Large intestine (tissue), 12 donors: Measurements from ENCODE around the gene DNAJB5. TPM values are rescaled to one million over a fixed set of nuclear protein-coding genes. Genes with fewer than 3 reads are reported as not detected.
"Not testable (repeated sequence)": the region's sequence is repeated elsewhere in the genome, so short reads cannot be mapped to it uniquely, and the experiment has no call there.

Source experiments
- DNase-seq, 2 donors: peaks; one replicate each; pipeline versions ENCODE4 v3.0.0 to v3.0.0-alpha.2; 2013
- H3K27ac ChIP-seq: one replicate; pipeline ENCODE4 v1.5.1; 2013; ENCODE audit warnings: low read length
- H3K27me3 ChIP-seq: 2 replicates; pipeline ENCODE4 v1.6.1; 2013; ENCODE audit warnings: low read length; ENCODE audit not compliant: control insufficient read depth, insufficient read depth
- H3K36me3 ChIP-seq: 2 replicates; pipeline ENCODE4 v1.6.1; 2013; ENCODE audit warnings: low read length; ENCODE audit not compliant: control insufficient read depth, insufficient read depth
- H3K4me1 ChIP-seq: one replicate; pipeline ENCODE4 v1.6.1; 2013; ENCODE audit warnings: low read length; ENCODE audit not compliant: control insufficient read depth, insufficient read depth
- H3K4me3 ChIP-seq: one replicate; pipeline ENCODE4 v1.5.1; 2013; ENCODE audit warnings: low read length
- H3K9me3 ChIP-seq: one replicate; pipeline ENCODE4 v1.6.1; 2013; ENCODE audit warnings: mild to moderate bottlenecking, low read depth, low read length, moderate library complexity; ENCODE audit not compliant: control insufficient read depth
- WGBS: methylation state at CpG from one replicate; pipeline ENCODE4 v1.1.5; 2013; ENCODE audit warnings: low lambda C conversion rate; ENCODE audit not compliant: insufficient coverage; 5-methylcytosine and 5-hydroxymethylcytosine counted together
- long read RNA-seq, 11 donors: transcript quantifications; one replicate each; lab custom pipeline, GENCODE V29; 2026
- polyA plus RNA-seq: library from polyadenylated mRNA; unstranded; fragments of 120-200 nt; gene quantifications from one replicate; pipeline ENCODE4 v1.2.1, GENCODE V29; 2013

Gene DNAJB5
- 9.7 TPM for polyA plus RNA-seq
- long read RNA-seq, donor 1, partial matches to known transcripts, result 0 of 1 reads
- long read RNA-seq, donor 1, other reads (novel, unspliced or antisense), result 0 of 1 reads
- long read RNA-seq, donor 2, full-length matches to known transcripts, result 3 of 3 reads
- long read RNA-seq, donor 2, partial matches to known transcripts, result 0 of 3 reads
- long read RNA-seq, donor 2, other reads (novel, unspliced or antisense), result 0 of 3 reads
- long read RNA-seq, donor 3, result 0 reads
- long read RNA-seq, donor 4, result 0 reads
- long read RNA-seq, donor 5, transcript DNAJB5-201 (4 exons, 2,391 nt), result major isoform, 5 of 5 reads
- long read RNA-seq, donor 5, partial matches to known transcripts, result 0 of 5 reads
- long read RNA-seq, donor 5, other reads (novel, unspliced or antisense), result 0 of 5 reads
- long read RNA-seq, donor 6, full-length matches to known transcripts, result 3 of 12 reads
- long read RNA-seq, donor 6, partial matches to known transcripts, result 9 of 12 reads
- long read RNA-seq, donor 6, other reads (novel, unspliced or antisense), result 0 of 12 reads
- long read RNA-seq, donor 7, full-length matches to known transcripts, result 5 of 5 reads
- long read RNA-seq, donor 7, partial matches to known transcripts, result 0 of 5 reads
- long read RNA-seq, donor 7, other reads (novel, unspliced or antisense), result 0 of 5 reads
- long read RNA-seq, donor 8, full-length matches to known transcripts, result 10 of 15 reads
- long read RNA-seq, donor 8, partial matches to known transcripts, result 5 of 15 reads
- long read RNA-seq, donor 8, other reads (novel, unspliced or antisense), result 0 of 15 reads
- long read RNA-seq, donor 9, full-length matches to known transcripts, result 5 of 5 reads
- long read RNA-seq, donor 9, partial matches to known transcripts, result 0 of 5 reads
- long read RNA-seq, donor 9, other reads (novel, unspliced or antisense), result 0 of 5 reads
- long read RNA-seq, donor 10, full-length matches to known transcripts, result 5 of 5 reads
- long read RNA-seq, donor 10, partial matches to known transcripts, result 0 of 5 reads
- long read RNA-seq, donor 10, other reads (novel, unspliced or antisense), result 0 of 5 reads
- long read RNA-seq, donor 11, full-length matches to known transcripts, result 4 of 4 reads
- long read RNA-seq, donor 11, partial matches to known transcripts, result 0 of 4 reads
- long read RNA-seq, donor 11, other reads (novel, unspliced or antisense), result 0 of 4 reads

DNA sequence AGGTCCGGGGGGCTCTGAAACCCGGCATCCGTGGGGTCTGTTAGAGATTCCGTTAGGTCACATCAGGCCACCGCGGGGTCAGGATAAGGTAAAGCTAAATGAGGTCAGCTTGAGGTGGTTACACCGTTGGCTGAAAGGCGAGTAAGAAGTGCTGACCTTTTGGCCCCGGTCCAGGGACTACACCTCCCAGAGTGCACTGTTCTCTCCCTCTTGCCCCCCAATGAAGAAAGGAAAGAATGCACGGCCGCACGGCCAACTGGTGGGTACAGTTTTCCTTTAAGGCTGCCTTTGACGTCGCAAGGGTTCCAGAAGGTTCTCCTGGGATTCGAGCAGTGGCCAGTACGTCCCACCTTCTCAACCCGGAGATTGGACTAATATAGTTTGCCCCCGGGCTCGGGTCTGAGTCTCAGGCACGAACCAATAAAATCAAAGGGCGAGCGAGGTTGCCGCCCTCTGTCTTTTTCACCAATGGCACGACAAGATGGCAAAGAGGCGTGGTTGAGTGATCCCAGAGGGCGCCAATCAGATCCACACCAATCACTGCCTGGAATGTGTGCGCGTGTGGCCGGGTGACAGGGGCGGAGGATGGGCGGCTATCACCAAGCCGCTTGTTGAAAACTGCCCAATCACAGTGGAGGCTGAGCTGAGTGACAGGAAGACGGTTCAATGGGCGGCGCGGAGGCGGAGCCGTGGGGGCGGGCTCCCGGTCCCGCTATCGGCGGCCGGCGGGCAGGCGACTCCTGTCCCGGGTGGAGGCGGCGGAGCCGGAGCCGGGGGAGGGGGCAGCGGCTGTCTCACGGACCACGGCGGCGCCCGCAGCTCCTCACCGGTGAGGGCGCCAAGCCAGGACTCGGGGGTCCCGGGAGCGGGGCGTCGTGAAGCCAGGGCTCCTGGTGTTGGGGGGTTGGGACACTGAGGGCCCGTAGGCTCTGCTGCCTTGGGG lies at the start of gene DNAJB5:
Gene DNAJB5, plus strand, starts transcription at position 743 of the 943 bp plus-strand sequence. CDS start 886 bp downstream, outside the sequence.
- Histone ChIP-seq H3K27me3 (peaks cover 12% of the 10 kb centered on the region), H3K4me1 (peaks cover 12% of the 10 kb centered on the region), H3K4me3 (peak within 1 kb of the TSS; percentile 72), H3K36me3 (no peaks in the 10 kb centered on the region), H3K27ac (peak within 1 kb of the TSS; percentile 69), H3K9me3 (peaks cover 3% of the 10 kb centered on the region)
- no CpG with 5 or more reads among the region's 65 CpGs for whole genome bisulfite sequencing
- DNase-seq, result peak; percentile 99 to 100

DNA sequence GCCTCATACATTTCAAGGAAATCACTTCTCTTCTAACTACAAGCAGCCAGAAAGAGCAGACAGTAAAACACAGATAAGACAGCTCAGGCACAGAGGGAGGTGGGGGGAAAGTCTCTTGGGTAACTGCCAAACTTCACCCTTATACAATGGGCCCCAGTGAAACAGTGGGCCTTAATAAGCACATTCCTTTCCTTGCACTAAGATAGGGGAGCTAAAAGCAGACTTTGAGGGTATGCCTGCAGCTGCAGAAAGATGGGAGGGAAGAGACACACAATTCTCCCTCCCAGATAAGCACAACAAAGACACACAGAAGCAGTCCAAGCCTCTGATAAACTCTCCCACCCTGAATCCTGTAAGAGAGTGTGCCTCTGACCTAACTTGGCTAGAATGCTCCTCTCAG lies 49.6 kb upstream of the DNAJB5 start:
- peak; percentile 51 to 85 for DNase-seq
- not testable (repeated sequence) for H3K36me3 ChIP-seq, H3K4me3 ChIP-seq, H3K27me3 ChIP-seq, H3K9me3 ChIP-seq
- peak overlapping the region; percentile 43 for H3K27ac ChIP-seq
- peaks cover 20% of the 10 kb centered on the region for H3K4me1 ChIP-seq

DNA sequence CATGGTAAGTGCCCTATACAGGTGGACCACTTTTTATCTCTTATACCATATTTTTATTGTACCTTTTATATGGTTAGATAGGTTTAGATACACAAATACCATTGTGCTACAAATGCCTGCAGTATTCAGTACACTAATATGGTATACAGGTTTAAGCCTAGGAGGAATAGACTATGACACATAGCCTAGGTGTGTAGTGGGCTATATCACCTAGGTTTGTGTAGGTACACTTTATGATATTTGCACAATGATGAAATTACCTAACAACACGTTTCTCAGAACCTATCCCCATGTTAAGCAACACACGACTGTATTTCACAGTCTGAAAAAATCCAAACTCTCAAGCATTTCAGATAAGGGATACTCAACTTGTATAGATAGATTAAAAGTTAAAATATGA lies 41.1 kb upstream of the DNAJB5 start:
- Histone ChIP-seq H3K36me3 (no peaks in the 10 kb centered on the region), H3K9me3 (no peaks in the 10 kb centered on the region), H3K27ac (peak overlapping the region; percentile 42), H3K4me1 (peaks cover 4% of the 10 kb centered on the region), H3K4me3 (no peak overlapping the region), H3K27me3 (no peaks in the 10 kb centered on the region)
- DNase-seq, result peak; percentile 58 to 83
- 40% methylated on average over 1 of the region's 2 CpGs for WGBS

DNA sequence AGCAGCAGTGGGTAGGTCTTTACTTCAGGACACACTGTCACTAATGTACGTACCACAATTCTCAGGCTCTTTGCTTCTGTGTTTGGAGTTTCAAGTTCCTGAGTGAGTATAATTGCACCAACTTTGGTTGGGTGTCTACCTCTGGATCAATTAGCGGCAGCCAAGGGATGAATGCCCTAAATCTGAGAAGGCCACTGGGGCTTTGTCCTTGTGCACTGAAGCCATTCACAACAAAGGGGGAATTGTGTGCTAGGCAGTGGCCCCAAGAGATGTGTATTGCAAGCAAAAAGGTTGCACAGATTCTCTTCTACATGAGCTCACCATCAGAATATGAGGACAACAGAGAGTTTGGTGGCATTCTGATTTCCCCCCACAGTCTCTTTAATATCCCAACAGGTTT lies 35.3 kb upstream of the DNAJB5 start:
- H3K36me3 ChIP-seq, result no peaks in the 10 kb centered on the region
- no peak overlapping the region for H3K4me3 ChIP-seq
- WGBS, result no CpG with 5 or more reads among the region's 2 CpGs
- no peak for DNase-seq
- H3K27me3 ChIP-seq, result peaks cover 18% of the 10 kb centered on the region
- H3K27ac ChIP-seq, result no peak overlapping the region
- peaks cover 3% of the 10 kb centered on the region for H3K4me1 ChIP-seq
- no peaks in the 10 kb centered on the region for H3K9me3 ChIP-seq

DNA sequence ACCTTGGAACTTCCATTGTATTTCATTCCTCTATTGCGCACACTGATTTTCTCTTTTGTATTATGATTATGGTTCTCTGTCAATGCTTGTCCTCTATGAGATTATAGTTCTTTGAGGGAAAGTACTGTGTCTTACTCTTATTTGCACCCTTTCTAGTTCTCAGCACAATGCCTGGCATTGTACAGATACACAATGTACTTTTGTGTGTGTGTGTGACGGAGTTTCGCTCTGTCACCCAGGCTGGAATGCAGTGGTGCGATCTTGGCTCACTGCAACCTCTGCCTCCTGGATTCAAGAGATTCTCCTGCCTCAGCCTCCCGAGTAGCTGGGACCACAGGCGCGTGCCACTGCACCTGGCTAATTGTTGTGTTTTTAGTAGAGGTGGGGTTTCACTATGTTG lies 33.5 kb upstream of the DNAJB5 start:
- H3K9me3 ChIP-seq, H3K27ac ChIP-seq, DNase-seq, H3K36me3 ChIP-seq, H3K4me3 ChIP-seq, H3K4me1 ChIP-seq: not testable (repeated sequence)
- 100% methylated on average over 1 of the region's 7 CpGs for WGBS
- H3K27me3 ChIP-seq, result peaks cover 36% of the 10 kb centered on the region

DNA sequence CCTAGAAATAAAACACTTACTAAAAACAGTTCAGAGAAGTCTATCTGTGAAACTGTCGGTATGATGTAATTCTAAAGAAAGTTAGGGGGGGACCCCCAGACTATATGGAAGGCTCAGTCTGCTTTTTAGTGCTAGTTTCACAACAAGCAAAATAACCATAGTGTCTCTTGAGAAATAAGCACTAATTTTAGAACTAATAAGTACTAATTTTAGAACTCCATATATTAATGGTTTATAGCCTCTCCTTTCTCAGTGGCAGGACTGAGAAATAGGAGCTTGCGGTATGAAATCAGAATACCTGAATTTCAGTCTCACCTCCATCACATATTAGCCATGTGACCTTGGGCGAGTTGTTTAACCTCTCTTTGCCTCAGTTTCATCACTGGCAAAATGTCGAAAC lies 32.9 kb upstream of the DNAJB5 start:
- Histone ChIP-seq H3K36me3 (no peaks in the 10 kb centered on the region), H3K27ac (no peak overlapping the region), H3K27me3 (peaks cover 40% of the 10 kb centered on the region), H3K9me3 (no peaks in the 10 kb centered on the region), H3K4me1 (peaks cover 3% of the 10 kb centered on the region), H3K4me3 (no peak overlapping the region)
- no peak for DNase-seq
- WGBS, result 90% methylated on average over 2 of the region's 4 CpGs

DNA sequence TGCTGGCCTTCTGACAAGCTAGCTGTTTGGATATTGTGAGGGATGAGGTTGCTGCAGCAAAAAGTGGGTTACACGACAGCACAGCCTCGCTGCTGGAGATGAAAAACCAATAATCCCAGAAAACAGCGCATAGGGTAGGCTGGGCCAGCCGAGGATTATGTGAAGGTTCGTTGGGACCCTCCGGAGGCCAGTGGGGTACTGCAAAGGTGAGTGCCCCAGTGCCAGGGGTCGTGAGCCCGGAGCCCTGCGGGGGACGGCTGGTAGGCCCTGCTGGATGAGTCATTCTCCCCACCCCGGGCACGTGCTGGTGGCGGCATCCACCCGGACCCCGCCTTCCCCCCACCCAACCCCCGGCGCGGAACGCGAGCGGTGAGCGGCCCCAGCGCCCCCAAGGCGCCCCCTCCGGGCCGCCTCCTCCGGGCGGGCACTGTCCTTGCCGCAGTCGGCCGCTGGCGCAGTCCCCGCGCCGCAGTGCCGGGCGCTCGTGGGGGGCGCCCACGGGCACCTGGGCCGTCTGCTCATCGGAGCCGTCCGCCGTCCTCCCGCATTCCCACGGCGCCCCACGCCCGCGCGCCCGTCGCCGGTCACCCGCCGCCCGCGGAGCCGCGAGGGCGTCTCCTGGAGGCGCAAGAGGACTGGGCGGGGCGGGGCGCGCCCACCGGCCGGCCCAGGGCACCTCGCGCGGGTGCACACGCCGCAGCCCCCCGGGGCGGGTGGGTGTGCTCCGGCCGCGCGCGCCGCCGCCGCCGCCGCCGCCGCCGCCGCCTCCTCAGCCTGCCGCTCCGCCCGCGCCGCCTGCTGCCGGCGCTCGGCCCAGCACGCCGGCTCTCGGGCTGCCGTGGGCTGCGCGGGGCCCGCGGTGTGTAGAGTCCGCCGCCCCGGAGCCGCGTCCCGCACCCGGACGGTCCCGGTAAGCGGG lies 31.8 kb upstream of the DNAJB5 start, which contains the start of gene PHF24:
Gene PHF24, plus strand, starts transcription at position 794 of the 919 bp plus-strand sequence. CDS start 13,014 bp downstream, outside the sequence.
- no CpG with 5 or more reads among the region's 116 CpGs for WGBS
- peaks cover 3% of the 10 kb centered on the region for H3K4me1 ChIP-seq
- H3K4me3 ChIP-seq, result peak within 1 kb of the TSS; percentile 16
- H3K9me3 ChIP-seq, result no peaks in the 10 kb centered on the region
- peaks cover 46% of the 10 kb centered on the region for H3K27me3 ChIP-seq
- H3K27ac ChIP-seq, result no peak within 1 kb of the TSS
- H3K36me3 ChIP-seq, result no peaks in the 10 kb centered on the region
- DNase-seq, result peak; percentile 12 to 60

DNA sequence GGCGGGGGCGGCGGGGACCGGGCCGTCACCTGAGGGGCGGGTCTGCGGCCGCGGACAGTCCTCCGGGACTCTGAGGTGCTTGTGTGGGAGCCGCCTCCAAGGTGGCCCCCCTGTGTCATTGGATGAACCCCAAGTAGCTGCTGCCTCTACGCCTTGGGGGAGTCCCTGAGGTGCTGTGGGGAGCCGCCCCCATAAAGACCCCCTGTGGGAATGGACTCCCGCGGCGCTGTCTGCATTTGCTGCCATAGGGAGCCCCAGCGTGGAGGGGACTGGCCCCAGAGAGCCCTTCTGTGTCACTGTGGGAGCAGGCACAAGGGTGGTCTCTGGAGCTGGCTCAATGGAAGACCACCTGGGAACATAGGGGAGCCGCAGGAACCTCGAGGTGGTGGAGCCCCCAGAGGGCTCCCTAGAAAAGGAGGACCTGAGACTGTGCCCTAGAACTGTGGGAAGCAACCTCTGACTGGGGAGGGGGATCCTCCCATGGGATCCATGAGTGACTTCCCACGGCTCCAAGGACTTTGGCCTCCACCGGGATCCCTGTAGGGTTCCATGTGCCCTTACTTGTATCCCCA lies 31.0 kb upstream of the DNAJB5 start:
- H3K4me1 ChIP-seq, result peaks cover 3% of the 10 kb centered on the region
- H3K9me3 ChIP-seq, result no peaks in the 10 kb centered on the region
- peak in 1 of 2 donors; percentile 26 for DNase-seq
- WGBS, result no CpG with 5 or more reads among the region's 21 CpGs
- H3K27ac ChIP-seq, result no peak overlapping the region
- H3K4me3 ChIP-seq, result peak overlapping the region; percentile 16
- H3K27me3 ChIP-seq, result peaks cover 53% of the 10 kb centered on the region
- H3K36me3 ChIP-seq, result no peaks in the 10 kb centered on the region
